AG09319 (cell line): Measurements from ENCODE around the gene VEPH1.

ENCODE experiments used
- DNase-seq: peaks from one replicate; pipeline ENCODE4 v3.0.0-alpha.2; 2010; ENCODE audit warnings: low read depth; ENCODE audit errors: extremely low read depth
- TF ChIP-seq, protein P1 (sequence below): IDR thresholded peaks from 2 replicates; pipeline ENCODE4 v1.5.1; 2011; ENCODE audit warnings: low read depth, mild to moderate bottlenecking, inconsistent platforms, low read length, moderate library complexity

VEPH1 gene

DNA sequence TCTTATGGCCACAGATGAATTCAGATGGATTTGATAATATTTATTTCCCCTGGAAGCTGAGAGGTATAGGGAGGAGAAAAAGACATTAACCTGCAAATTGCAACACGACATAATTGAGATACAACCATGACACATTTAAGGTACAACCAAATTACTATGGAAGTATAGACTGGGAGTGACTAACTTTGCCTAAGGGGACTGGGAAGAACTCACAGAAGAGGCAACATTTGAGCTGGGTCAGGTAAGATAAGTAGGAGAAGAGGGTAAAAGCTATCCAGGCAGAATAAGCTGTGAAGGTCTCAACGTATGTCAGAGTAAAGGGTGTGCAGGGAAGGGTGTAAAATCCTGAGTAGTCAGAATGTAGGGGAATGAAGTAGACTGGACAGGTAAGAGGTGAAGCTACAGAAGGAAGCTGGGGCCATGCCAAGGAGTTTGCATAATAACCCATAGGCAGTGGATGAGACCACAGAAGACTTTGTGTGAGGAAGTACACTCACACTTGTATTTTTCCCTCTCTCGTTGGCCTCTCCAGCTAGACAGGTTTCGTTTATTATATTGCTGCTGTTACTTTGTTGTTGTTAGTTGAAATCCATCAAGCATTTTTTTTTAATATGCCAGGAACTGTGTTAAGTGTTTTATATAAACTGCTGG lies 94.6 kb downstream of the VEPH1 start:
- DNase-seq: no peak
- TF ChIP-seq, protein P1, sequence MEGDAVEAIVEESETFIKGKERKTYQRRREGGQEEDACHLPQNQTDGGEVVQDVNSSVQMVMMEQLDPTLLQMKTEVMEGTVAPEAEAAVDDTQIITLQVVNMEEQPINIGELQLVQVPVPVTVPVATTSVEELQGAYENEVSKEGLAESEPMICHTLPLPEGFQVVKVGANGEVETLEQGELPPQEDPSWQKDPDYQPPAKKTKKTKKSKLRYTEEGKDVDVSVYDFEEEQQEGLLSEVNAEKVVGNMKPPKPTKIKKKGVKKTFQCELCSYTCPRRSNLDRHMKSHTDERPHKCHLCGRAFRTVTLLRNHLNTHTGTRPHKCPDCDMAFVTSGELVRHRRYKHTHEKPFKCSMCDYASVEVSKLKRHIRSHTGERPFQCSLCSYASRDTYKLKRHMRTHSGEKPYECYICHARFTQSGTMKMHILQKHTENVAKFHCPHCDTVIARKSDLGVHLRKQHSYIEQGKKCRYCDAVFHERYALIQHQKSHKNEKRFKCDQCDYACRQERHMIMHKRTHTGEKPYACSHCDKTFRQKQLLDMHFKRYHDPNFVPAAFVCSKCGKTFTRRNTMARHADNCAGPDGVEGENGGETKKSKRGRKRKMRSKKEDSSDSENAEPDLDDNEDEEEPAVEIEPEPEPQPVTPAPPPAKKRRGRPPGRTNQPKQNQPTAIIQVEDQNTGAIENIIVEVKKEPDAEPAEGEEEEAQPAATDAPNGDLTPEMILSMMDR: no peak

DNA sequence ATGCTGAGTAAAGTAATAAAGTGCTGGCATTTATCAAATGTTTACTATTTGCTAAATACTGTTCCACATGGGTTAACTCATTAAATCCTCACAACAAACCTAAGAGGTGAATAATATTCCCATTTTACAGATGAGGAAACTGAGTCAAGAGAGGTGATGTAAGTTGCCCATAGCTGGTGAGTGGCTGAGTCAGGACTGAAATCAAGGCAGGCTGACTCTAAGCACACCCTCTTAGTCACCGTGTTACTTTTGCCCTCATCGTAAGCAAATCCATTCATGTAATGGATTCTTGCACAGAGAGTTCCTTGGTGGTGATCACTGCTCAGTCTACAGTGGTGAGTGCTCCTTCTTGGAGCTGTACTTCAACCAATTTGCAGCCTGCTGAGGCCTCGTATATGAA lies 95.4 kb downstream of the VEPH1 start:
- no peak for DNase-seq
- TF ChIP-seq, protein P1: no peak

DNA sequence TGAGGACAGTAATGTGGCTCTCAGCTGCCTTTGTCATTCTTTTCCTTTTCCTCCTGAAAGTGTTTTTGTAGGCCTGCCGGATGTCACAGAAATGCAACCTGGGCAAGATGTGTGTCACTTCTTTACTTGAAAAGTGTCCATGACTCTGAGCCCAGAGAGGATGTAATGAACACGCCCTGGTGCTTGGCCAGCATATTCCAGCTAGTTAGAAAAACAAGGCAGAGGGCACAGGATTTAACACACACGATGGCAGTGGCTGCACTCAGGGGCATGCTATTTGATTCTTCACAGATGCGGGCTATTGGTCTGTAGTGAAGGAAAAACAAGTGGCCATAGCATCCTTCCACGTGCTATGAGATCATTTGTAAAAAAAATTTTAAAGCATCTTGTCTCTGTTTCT lies 96.8 kb downstream of the VEPH1 start:
- DNase-seq: no peak
- TF ChIP-seq, protein P1: no peak

DNA sequence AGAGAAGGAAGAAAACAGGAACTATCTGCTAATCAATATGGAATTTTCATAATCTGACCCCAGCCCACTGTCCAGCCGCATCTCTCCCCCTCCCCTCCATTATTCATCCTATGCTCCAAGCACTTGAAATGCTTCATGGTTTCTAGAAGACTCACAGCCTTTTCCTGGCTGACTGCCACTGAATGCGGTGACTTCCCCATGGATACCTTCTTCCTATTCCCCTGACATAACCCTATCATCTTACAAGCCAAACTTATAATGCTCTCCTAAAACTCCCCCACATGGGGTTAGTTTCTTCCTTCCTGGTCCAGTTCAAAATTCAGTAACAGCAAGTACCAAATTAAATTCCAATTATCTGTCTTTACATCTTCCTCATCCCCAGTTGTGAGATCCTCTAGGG lies 97.8 kb downstream of the VEPH1 start:
- DNase-seq: no peak
- TF ChIP-seq, protein P1: no peak

DNA sequence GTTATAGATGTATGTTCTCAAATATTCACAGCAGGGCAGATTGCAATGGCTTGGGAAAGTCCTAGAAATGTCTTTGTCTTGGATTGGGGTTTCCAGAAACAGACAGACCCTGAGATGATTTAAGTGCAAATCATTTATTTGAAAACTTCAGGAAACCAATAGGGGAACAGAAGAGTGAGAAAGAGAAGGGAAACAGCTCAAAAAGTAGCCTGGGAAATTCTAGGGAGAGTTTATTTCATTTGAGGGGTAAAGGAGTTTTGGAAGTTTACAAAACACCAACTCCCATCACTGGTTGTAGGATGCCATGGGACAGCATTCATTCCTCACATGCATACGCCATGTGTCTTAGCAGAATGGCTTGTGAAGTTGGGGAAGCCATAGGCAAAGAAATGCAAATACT lies 98.8 kb downstream of the VEPH1 start:
- TF ChIP-seq, protein P1: no peak
- no peak for DNase-seq

DNA sequence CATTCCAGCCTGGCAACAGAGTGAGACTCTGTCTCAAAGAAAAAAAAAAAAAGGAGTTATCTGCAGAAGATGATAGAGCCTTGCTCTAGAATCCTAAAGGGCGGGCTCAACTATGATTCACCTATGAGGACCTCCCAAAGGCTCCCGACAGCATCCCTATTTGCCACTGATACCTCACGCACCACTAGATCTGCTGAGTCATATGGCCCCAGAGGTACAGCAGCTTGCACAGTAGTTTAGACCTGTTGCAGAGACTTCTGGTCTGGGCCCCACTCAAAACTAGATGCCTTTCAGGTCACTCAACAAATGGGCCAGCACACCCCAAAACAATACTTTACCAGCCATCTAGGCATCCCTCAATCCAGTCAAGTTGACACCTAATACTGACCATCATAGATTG lies 104.6 kb downstream of the VEPH1 start:
- no peak for DNase-seq
- TF ChIP-seq, protein P1: no peak

DNA sequence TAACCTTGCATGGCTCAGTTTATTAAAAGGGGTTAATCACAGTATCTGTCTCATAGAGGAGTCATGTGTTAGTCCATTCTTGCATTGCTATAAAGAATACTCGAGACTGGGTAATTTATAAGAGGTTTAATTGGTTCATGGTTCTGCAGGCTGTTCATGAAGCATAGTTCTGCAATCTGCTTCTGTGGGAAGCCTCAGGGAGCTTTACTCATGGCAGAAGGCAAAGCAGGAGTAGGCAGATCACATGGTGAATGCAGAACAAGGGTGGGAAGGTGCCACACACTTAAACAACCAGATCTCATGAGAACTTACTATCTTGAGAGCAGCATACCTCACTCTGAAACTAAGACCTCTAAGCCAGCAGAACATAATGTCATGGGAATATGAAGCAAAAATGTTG lies 108.8 kb downstream of the VEPH1 start:
- TF ChIP-seq, protein P1: no peak
- no peak for DNase-seq
